ENCODE results near the gene SYT17.

- no peak for TF ChIP-seq CTCF (IDR thresholded peaks at IDR 0.05)
- TF ChIP-seq ZFX (IDR thresholded peaks at IDR 0.05; ENCODE audit: borderline replicate concordance), result no peak
These were observed 36.9 kb upstream of the SYT17 start for GRCh38 chr16:19130852-19131824.
